HG02885 (cell line): Measurements from ENCODE around the gene OSBPL6.
"Not testable (repeated sequence)": the region's sequence is repeated elsewhere in the genome, so short reads cannot be mapped to it uniquely, and the experiment has no call there.

Experiments
- ATAC-seq: cut with Tn5 transposase; IDR thresholded peaks from one replicate; pipeline ENCODE4 v1.9.1; 2021; ENCODE audit warnings: mild to moderate bottlenecking; ENCODE audit not compliant: unreplicated experiment, poor library complexity

Gene OSBPL6

DNA sequence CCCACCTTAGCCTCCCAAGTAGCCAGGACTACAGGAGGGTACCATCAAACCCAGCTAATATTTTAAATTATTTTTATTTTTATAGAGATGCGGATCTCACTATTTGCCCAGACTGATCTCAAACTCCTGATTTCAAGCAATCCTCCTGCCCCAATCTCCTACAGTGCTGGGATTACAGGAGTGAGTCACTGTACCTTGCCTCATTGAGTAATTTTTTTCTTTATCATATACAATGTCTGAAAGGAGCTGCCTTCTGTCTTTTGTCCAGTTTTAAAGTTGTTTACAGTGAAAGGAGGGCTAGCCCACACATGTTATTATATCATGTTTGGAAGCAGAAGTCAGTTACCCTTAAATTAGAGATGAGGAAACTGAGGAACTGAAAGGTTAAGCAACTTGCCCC, 224.1 kb downstream of the OSBPL6 start:
- no peak for ATAC-seq

GRCh38 chr2:178419123-178419522, 224.8 kb downstream of the OSBPL6 start:
- ATAC-seq: peak; percentile 27

DNA sequence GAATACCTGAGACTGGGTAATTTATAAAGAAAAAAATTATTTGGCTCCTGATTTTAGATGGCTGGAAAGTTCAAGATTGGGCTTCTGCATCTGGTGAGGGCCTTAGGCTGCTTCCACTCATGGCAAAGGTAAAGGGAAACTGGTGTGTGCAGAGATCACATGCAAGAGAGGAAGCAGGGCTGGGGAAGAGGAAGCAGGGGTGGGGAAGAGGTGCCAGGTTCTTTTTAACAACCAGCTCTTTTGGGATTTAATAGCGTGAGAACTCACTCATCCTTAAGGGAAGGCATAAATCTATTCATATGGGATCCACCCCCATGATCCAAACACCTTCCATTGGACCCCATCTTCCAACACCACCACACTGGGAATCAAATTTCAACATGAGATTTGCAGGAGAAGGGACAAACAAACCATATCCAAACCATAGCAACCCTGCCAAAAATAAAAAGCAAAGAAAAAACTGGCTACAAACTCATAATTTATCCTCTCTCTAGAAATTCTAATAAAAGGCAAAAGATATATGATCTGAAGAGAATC, 226.2 kb downstream of the OSBPL6 start:
- ATAC-seq: no peak

GRCh38 chr2:178422097-178422496, 227.8 kb downstream of the OSBPL6 start:
- ATAC-seq: no peak

GRCh38 chr2:178423746-178424145, 229.4 kb downstream of the OSBPL6 start:
- not testable (repeated sequence) for ATAC-seq

DNA sequence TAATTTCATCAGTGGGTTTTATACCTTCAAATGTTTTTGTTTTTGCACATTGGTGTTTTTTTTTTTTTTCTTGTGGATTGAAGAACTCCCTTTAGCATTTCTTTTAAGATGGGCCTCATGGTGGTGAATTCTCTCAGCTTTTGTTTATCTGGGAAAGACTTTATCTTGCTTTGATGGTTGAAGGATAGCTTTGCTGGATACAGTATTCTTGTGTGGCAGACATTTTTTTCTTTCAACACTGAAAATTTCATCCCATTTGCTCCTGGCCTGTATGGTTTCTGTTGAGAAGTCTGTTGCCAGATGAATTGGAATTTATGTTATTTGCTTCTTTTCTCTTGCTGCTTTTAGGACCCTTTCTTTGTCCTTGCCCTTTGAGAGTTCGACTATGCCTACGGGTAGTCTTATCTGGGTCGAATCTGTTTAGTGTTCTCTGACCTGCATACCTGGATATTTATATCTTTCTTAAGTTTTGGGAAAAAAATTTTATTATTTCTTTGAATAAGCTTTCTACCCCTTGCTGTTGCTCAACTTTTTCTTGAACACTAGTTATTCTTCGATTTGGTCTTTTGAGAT, 231.0 kb downstream of the OSBPL6 start:
- ATAC-seq: no peak

- no peak for ATAC-seq
Measured at GRCh38 chr2:178426388-178426787, 232.1 kb downstream of the OSBPL6 start.

DNA sequence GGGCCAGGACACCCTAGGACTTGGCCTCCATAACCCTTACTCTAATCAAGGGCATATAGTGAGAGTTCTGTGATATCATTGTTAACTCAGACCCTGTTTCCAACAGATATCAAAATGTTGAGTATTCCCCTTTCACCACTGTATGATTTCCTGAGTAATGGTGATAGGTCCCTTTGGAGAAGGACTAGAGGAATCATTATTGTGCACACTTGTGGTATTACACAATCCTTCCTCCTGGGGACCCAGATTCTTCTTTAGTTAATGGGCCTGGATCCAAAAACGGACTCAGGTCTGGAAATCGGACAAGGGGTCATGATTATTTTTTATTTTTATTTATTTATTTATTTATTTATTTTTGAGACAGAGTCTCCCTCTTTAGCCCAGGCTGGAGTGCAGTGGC, 233.1 kb downstream of the OSBPL6 start:
- ATAC-seq: no peak

DNA sequence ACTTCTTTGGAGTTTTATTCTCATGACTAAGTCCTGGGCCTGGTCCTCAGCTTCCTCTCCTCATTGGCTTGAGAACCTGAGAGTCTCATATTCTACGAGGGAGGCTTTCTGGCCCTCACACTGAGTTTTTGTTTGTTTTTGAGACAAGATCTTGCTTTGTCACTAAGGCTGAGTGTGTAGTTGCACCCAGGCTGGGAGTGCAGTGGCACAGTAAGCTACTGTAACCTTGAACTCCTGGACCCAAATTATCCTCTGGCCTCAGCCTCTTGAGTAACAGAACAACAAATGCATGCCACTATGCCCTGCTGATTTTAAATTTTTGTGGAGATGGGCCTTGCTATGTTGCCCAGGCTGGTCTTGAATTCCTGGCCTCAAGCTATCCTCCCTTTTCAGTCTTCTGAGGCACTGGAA, 234.1 kb downstream of the OSBPL6 start:
- ATAC-seq: no peak

- no peak for ATAC-seq
Measured at GRCh38 chr2:178429336-178429735, 235.0 kb downstream of the OSBPL6 start.

DNA sequence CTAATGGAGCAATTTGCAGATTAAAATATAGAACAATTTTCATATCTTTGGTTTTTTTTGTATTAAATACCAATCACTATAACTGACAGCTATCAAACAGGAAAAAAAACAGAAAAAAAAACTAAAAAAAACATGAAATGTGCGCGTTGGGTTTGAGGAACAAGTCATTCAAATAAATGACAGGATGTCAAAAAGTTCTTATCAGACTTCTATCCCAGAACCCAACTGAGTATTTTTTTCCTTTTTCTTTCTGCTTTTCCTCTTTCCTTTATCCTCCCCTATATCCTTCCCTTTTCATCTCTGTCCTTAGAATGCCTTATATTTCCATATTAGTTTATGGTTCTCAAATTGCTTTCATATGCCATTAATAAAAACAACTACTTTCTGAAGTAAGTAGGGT, 242.3 kb downstream of the OSBPL6 start:
- ATAC-seq: no peak

DNA sequence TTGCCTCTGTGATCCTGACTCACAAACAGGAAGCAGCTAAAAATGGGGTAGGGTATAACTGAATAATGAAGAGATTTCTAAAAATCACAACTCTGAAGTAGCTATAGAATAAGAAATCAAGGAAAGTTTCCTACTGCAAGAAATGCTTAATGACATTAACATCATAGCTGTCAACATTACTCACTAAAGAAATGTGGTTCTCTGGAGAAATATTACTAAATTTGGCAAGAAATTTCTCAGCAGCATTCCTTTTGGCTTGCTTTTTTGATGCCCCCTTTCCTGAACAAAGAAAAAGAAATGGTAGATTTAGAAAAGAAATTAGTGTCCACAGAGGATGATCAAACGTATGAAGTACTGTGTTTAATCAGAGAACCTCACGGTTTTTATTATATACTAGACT, 247.1 kb downstream of the OSBPL6 start:
- ATAC-seq: no peak

- no peak for ATAC-seq
Measured at GRCh38 chr2:178448968-178449661, 254.8 kb downstream of the OSBPL6 start.

DNA sequence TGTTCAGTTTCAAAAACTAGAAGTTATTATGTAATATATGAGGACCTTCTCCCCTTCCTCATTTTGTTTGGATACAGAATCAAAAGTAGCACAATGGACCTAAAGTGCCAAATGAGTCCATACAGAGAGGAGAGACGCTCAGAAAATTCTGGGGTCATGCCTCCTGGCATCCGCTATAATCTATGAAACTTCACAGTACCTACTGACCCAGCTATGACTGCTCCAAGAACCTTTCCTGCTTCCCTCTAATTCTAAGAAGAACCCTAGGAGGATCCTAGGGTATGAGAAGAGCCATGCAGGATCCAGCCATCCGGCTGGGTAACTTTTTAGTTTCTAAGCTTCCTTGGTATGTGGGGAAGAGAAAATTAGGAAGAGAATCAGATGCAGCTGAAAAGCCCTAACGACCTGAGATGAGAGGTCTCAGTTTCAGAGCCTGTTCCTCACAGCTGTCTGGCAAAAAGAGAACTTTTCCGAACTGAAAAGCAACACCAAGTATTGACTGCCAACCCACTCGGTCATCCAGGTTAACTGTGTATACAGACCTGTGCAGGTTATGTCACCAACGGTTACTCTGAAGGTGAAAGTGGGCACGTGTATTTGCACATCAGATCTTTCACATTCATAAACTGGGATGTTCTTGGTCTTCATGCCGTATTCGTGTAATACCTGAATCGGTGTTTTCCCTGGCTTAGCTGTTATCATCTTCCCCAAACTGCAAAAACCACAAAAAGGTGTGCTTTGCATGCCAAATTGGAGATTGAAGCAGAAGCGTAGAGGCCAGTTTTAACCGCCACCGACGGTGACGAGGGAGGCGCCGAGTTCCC, 255.6 kb downstream of the OSBPL6 start:
- ATAC-seq: peak; percentile 10

- ATAC-seq: peak; percentile 45
Measured at GRCh38 chr2:178450524-178450773, 256.1 kb downstream of the OSBPL6 start.

GRCh38 chr2:178450774-178451525, 256.6 kb downstream of the OSBPL6 start, which contains the start of the genes PJVK and PRKRA:
Gene PJVK (plus strand): TSS chr2:178451378. CDS start chr2:178453410, 2,032 bp downstream.
Gene PRKRA (minus strand): TSS chr2:178451175. CDS start chr2:178451030, 145 bp downstream.
- ATAC-seq: peak; percentile 84

- ATAC-seq: no peak
Measured at GRCh38 chr2:178452334-178452733, 258.0 kb downstream of the OSBPL6 start.
